ENCODE results near the gene KLK12. TPM values are rescaled to one million over a fixed set of nuclear protein-coding genes. Genes with fewer than 3 reads are reported as not detected.

KLK12 gene
- total RNA-seq, 1 experiment from 2014 or later: not detected

DNA sequence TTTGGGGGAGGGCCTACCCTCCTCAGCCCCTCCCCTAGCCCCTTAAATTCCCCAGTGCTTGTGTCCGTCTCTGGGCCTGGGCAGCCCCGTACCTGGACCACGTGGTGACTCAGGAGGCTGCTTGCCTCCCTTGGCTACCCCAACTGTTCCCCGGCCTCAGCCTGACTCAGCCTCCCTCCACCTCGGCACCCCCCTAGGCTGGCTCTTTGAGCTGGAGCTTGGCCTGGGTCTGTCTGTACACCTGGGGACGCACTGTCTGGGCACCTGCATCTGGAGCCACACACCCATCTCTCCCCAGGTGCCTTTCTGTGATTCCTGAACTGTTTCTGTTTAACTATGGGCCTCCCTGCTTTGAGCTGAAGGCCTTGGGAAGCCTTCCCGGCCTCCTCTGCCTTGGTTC lies 49.7 kb upstream of the KLK12 start:
- Histone ChIP-seq H3K4ac (ENCODE audit: low read depth, low read length) (no peak overlapping the region), H2BK120ac (ENCODE audit: low read depth, low read length, poor library complexity, severe bottlenecking) (no peak overlapping the region), H3K56ac (ENCODE audit: insufficient read length, low read depth, low read length) (no peak overlapping the region), H3K27ac (ENCODE audit: insufficient read length, low read depth, low read length) (no peak overlapping the region), H2BK20ac (ENCODE audit: low read depth, low read length, poor library complexity, severe bottlenecking) (no peak overlapping the region), H2AFZ (ENCODE audit: low read length) (no peak overlapping the region), H3K23ac (ENCODE audit: insufficient read length, low read depth, low read length) (no peak overlapping the region), H3K23me2 (ENCODE audit: insufficient read length, low read depth, low read length, poor library complexity, severe bottlenecking) (no peaks in the 10 kb centered on the region), H3K4me1 (ENCODE audit: insufficient read depth, low read length) (peaks cover 2% of the 10 kb centered on the region; the same call in 1 of the 2 replicates), H2BK5ac (ENCODE audit: insufficient read length, low read length) (no peak overlapping the region), H2AK5ac (ENCODE audit: insufficient read length, low read length) (no peak overlapping the region), H4K91ac (ENCODE audit: insufficient read length, low read depth, low read length) (no peak overlapping the region), H3K9me3 (ENCODE audit: control insufficient read depth, low read depth, low read length) (no peaks in the 10 kb centered on the region), H3K4me2 (ENCODE audit: insufficient read depth, insufficient read length, low read length) (no peak overlapping the region), H4K5ac (ENCODE audit: insufficient read length, low read depth, low read length) (no peak overlapping the region), H3K79me1 (ENCODE audit: insufficient read depth, low read depth, low read length, poor library complexity, severe bottlenecking) (no peaks in the 10 kb centered on the region), H3K14ac (ENCODE audit: insufficient read depth, low read length) (no peak overlapping the region), H3T11ph (ENCODE audit: low read length) (no peak overlapping the region), H3K27me3 (ENCODE audit: insufficient read depth, low read length) (no peaks in the 10 kb centered on the region; the same call in 1 of the 2 replicates), H3K9ac (ENCODE audit: extremely low read depth, insufficient read length, low read length) (no peak overlapping the region), H2BK15ac (ENCODE audit: low read depth, low read length) (no peak overlapping the region), H4K8ac (replicated peaks; ENCODE audit: insufficient read length, low read depth, low read length) (no peak overlapping the region), H2BK12ac (ENCODE audit: insufficient read length, low read depth, low read length) (no peak overlapping the region), H4K20me1 (ENCODE audit: control insufficient read depth, insufficient read depth, insufficient read length) (no peaks in the 10 kb centered on the region), H3K18ac (ENCODE audit: insufficient read length, low read depth, low read length) (no peak overlapping the region), H3K79me2 (ENCODE audit: insufficient read depth, low read length) (no peaks in the 10 kb centered on the region)
- peaks cover 22 to 29% of the 10 kb centered on the region in 2 experiments for H3K4me1 Mint-ChIP-seq
- no peaks in the 10 kb centered on the region for H3K9me3 Mint-ChIP-seq
- no peaks in the 10 kb centered on the region for H3K36me3 Mint-ChIP-seq (ENCODE audit: insufficient read depth in 1 of 3, low read depth in 3 of 3)
- WGBS (ENCODE audit: extremely low coverage, insufficient read length, low lambda C conversion rate): no CpG with 5 or more reads among the region's 7 CpGs
- H3K27me3 Mint-ChIP-seq (ENCODE audit: low read depth): peaks cover 17% of the 10 kb centered on the region
- H3K4me3 Mint-ChIP-seq: no peak overlapping the region
- no peak for DNase-seq
- TF ChIP-seq CTCF (conservative IDR thresholded peaks at IDR 0.05): no peak
- no peak overlapping the region for H3K27ac Mint-ChIP-seq
